ENCODE measurements around the gene SFXN1.
"Not testable (repeated sequence)": the region's sequence is repeated elsewhere in the genome, so short reads cannot be mapped to it uniquely, and the experiment has no call there.

Gene SFXN1

GRCh38 chr5:175494264-175495183, 16.2 kb downstream of the SFXN1 start:
- DNase-seq (ENCODE audit: low spot score): no peak

- DNase-seq (ENCODE audit: low spot score): no peak
Measured at GRCh38 chr5:175501759-175502158, 23.4 kb downstream of the SFXN1 start.

GRCh38 chr5:175507671-175508070, 29.3 kb downstream of the SFXN1 start:
- not testable (repeated sequence) for DNase-seq (ENCODE audit: low spot score)

- no peak for DNase-seq (ENCODE audit: low spot score)
Measured at GRCh38 chr5:175508896-175509295, 30.5 kb downstream of the SFXN1 start.

- DNase-seq (ENCODE audit: low spot score): no peak
Measured at GRCh38 chr5:175513297-175513696, 34.9 kb downstream of the SFXN1 start.

- no peak for DNase-seq (ENCODE audit: low spot score)
Measured at GRCh38 chr5:175513726-175514125, 35.4 kb downstream of the SFXN1 start.

GRCh38 chr5:175516933-175517823, 38.8 kb downstream of the SFXN1 start:
- no peak for DNase-seq (ENCODE audit: low spot score)

- no peak for DNase-seq (ENCODE audit: low spot score)
Measured at GRCh38 chr5:175517824-175518450, 39.6 kb downstream of the SFXN1 start.

GRCh38 chr5:175519006-175519405, 40.6 kb downstream of the SFXN1 start:
- no peak for DNase-seq (ENCODE audit: low spot score)

GRCh38 chr5:175520321-175520720, 42.0 kb downstream of the SFXN1 start:
- DNase-seq (ENCODE audit: low spot score): no peak

- DNase-seq (ENCODE audit: low spot score): no peak
Measured at GRCh38 chr5:175520873-175521272, 42.5 kb downstream of the SFXN1 start.

GRCh38 chr5:175521313-175521833, 43.0 kb downstream of the SFXN1 start:
- no peak for DNase-seq (ENCODE audit: low spot score)

GRCh38 chr5:175523292-175523691, 44.9 kb downstream of the SFXN1 start:
- no peak for DNase-seq (ENCODE audit: low spot score)

GRCh38 chr5:175524211-175524610, 45.9 kb downstream of the SFXN1 start:
- DNase-seq (ENCODE audit: low spot score): no peak

GRCh38 chr5:175526691-175527090, 48.3 kb downstream of the SFXN1 start:
- DNase-seq (ENCODE audit: low spot score): no peak

GRCh38 chr5:175531361-175531760, 53.0 kb downstream of the SFXN1 start:
- peak; percentile 16 for DNase-seq (ENCODE audit: low spot score)

GRCh38 chr5:175534070-175534932, 55.9 kb downstream of the SFXN1 start:
- DNase-seq (ENCODE audit: low spot score): peak; percentile 74

- not testable (repeated sequence) for DNase-seq (ENCODE audit: low spot score)
Measured at GRCh38 chr5:175535331-175535730, 57.0 kb downstream of the SFXN1 start.

GRCh38 chr5:175535796-175536195, 57.4 kb downstream of the SFXN1 start:
- DNase-seq (ENCODE audit: low spot score): no peak

GRCh38 chr5:175538576-175538975, 60.2 kb downstream of the SFXN1 start:
- DNase-seq (ENCODE audit: low spot score): no peak

GRCh38 chr5:175539936-175540335, 61.6 kb downstream of the SFXN1 start:
- DNase-seq (ENCODE audit: low spot score): no peak
